NOMO-1 treated with dmso at 0.1 percent for 144 hours (cell line): ENCODE data around the gene VIL1.

ENCODE experiments used
- DNase-seq: peaks from one replicate; lab custom pipeline; 2025; ENCODE audit not compliant: unreplicated experiment; lab: John Stamatoyannopoulos, UW

Gene VIL1

GRCh38 chr2:218405086-218405745, 13.7 kb upstream of the VIL1 start:
- no peak for DNase-seq

DNA sequence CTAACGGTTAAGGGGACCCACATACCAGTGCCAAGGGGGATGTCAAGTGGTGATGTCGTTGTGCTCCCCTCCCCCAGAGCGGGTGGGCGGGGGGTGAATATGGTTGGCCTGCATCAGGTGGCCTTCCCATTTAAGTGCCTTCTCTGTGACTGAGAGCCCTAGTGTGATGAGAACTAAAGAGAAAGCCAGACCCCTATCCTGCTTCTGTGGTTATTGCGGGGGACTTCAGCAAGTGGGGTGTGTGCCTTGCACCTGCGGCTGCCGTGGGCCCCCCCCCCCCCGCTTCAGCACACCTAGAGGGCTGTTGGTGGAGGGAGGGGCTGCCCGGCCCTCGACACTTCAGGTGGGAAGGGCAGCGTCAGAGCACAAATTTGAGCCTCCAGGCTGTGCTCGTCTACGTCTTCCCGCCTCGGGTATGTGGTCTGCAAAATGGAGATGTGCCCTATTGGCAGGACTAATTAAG, 13.1 kb upstream of the VIL1 start:
- DNase-seq, result no peak

DNA sequence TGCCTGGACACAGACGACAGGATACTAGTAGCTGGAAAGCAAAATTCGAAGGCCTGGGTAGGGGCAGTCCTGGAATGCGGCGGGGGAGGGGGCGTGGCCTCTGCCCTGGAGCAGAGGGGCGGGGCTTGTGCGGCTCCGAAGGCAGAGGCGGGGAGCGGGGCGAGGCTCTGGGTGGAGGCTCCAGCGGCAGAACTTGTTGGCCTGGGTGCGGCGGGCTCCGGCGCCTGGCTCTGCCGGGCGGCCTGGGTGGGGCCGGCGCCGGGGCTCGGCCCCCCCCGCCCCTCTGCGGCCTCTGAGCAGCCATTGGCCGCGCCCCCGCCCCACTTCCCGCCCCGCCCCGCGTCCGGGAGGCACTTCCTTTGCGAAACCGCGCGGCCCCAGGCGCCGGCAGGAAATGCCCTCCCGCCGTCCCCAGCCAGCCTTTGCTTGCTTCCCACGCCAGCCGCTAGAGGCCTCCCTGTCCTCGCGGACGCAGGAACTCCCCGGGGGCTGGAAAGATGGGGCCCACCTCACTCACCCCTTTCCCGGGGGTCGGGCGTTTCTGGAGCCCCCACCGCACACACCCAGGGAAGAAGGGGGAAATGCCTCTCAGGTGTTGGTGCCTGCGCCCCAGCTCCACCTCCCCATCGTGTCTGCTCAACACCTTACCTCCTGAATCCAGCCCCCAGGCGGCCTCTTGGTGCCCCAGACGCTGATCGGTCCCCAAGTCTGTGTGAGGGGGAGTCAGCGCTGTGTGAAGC, 12.5 kb upstream of the VIL1 start:
- DNase-seq, result peak; percentile 99

DNA sequence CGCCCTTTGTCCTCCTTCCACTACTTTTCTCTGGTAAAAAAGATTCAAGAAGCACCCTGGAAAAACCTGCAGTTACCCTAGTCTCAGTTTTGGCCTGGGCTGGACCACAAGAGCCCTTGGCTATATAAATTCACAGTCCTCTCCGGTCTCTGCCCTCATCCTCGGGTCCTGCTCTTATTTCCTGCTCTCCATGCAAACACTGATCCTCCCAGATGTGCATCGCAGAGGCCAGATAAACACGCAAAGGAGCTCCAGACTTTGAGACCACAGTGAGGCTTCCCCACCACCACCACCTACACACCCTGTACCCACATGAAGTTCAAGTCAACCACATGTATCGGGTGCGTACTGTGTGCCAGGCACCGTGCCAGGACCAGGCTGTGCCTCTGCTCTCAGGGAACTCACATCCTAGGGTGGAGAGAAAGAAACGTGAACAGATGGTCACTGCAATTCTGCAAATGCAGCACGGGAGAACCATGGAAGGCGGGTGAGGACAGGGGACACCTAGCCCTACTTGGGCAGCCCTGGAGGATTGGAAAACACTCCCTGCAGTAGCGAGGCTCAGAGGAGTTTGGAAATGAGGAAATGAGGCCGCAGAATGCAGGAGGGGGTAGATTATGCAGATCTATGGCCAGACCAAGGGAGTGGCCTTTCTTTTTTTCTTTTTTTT, 11.8 kb upstream of the VIL1 start:
- DNase-seq, result peak; percentile 69

DNA sequence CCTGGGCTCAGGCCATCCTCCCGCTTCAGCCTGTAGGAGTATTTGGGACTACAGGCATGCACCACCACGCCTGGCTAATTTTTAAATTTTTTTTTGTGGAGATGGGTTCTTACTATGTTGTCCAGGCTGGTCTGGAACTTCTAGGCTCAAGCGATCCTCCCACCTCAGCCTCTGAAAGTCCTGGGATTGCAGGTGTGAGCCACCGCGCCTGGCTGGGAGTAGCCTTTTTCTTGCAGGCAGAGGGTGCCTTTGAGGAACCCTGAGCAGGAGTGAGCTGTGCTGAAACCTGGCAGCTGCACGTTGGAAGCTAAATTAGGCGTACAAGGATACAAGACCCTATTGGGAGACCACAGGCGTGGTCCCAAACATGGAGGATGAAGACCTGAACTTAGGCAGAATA, 11.2 kb upstream of the VIL1 start:
- DNase-seq, result no peak

- DNase-seq, result no peak
Measured at GRCh38 chr2:218418321-218418716, 604 bp upstream of the VIL1 start.

DNA sequence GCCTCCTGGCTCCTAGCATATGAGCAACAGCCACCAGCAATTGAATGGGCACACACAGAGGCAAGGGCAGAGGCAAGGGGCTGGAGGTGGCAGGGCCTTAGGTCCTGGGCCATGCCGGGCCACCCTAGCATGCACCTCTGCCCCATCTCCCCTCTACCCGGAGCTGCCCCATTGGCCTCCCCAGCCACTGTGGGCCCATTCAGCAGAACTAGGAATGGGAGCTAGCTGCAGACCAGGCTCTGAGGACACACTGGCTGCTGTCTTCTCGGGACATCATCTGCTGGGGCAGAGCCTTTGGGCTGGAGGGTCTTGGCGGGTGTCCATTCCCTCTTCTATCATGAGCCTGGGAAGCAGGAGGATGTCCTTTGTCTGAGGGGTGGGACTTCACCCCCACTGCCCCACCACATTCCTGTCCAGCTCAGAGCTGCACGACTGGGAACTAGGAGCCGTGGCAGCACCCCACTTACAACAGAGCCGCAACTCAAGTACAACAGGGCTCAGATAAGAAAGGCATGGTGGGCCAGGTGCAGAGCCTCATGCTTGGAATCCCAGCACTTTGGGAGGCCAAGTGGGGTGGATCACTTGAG, 800 bp downstream of the VIL1 start:
- DNase-seq, result no peak

- no peak for DNase-seq
Measured at GRCh38 chr2:218421027-218421426, 2.1 kb downstream of the VIL1 start.

DNA sequence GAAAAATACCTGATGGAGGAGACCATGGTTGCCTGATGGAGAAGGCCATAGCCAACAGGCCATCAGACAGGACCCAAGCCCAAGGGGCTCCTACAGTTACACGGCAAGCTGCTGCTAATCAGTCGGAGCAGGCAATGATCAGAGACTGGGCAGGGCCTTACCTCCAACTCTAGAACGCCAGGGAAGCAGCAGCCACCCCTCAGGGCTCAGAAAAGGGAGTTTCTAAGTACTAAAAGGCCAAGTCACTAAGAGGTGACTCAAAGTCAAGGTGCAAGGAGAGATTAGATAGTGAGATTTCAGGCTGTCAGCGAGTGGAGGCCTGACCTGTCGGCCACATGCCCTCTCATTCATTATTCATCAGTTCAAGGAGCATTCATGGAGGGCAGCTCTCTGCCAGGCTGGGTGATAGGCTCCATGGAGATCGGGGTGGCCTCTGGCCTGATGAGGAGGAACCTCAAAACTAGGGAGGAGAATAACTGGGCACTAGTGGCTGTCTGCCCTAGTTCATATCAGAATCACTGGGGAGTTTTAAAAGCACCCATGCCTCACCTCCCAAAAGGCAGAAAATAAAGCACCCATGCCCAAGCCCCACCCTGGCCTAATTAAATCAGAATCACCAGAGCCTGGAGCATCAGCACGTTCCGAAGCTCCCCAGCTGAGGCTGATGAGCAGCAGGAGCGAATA, 3.6 kb downstream of the VIL1 start:
- no peak for DNase-seq

DNA sequence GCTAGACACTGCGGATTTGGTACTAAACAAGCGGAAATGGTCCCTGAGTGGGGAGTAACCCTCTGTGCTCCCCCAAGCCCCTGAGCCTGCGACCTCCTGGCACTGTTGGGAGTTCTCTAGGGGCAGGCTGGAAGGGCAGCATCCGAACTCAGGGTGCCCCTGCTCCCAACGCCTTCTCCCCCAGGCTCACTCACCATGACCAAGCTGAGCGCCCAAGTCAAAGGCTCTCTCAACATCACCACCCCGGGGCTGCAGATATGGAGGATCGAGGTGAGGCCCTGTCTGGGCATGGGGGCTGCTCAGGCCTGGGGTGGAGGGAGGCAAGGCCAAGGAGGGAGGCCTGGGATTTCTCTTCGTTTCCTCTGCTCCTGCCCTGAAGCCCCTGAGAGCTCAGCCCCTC, 4.7 kb downstream of the VIL1 start:
- DNase-seq, result no peak

- no peak for DNase-seq
Measured at GRCh38 chr2:218425531-218425930, 6.6 kb downstream of the VIL1 start.

DNA sequence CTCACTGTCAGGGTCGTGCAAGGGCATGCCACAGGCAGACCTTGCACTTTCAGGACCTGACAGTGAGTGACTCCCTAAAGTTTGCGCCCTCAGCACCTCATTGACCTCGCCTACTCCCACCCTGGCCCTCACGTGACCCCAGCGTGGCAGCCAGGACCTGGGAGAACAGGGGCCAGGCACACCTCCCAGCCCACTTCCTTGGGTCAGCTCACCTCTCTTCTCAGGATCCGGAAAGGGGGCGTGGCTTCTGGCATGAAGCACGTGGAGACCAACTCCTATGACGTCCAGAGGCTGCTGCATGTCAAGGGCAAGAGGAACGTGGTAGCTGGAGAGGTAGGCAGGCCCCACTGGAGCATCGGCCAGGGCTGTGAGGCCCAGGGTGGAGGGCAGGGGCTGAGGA, 8.8 kb downstream of the VIL1 start:
- no peak for DNase-seq

GRCh38 chr2:218428846-218429558, 10.1 kb downstream of the VIL1 start:
- no peak for DNase-seq

DNA sequence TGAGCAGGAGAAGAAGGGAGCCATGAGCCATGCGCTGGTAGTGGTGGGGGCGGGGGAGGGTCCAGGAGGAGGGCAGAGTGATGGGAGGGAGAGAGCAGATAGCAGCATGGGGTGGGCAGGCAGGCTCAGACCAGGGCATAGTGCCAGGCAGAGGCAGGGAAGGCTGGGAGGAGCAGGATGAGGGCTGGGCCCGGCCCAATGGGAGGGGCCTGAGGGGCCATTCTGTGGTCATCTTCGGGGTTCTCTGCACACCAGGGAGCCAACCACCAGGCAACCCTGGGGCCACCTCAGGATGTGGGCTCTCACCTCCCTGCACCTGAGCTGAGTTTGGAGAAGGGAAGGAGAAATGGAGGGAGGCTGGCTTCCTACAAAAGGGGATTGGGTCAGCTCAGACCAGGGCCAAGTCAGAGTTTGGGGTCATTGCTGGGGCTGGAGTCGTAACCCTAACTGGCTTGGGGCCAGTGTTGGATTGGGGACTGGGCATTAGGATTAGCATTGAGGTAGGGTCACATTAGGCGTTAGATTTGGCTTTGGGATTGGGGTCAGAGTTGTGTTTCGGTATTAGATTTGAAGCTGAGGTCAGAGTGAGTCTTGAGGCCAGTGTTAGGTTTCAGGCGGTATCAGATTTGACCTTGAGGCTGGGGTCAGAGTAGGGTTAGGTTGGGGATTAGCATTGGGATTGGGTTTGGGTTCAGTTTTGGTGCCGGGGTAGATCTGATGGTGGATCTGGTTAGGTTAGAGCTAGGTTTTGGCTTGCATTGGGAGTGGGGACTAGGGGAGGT, 11.2 kb downstream of the VIL1 start:
- no peak for DNase-seq

DNA sequence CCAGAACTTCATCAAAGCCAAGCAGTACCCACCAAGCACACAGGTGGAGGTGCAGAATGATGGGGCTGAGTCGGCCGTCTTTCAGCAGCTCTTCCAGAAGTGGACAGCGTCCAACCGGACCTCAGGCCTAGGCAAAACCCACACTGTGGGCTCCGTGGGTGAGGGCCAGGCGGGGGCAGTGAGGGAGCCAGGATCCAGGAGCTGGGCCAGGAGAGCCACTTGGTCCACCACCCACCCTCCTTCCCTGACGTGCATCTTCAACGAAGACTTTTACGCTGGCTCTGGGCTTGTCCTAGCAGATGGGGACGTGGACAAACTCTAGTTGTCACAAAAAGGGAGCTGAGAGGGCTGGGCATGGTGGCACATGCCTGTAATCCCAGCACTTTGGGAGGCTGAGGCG, 11.8 kb downstream of the VIL1 start:
- DNase-seq, result no peak

DNA sequence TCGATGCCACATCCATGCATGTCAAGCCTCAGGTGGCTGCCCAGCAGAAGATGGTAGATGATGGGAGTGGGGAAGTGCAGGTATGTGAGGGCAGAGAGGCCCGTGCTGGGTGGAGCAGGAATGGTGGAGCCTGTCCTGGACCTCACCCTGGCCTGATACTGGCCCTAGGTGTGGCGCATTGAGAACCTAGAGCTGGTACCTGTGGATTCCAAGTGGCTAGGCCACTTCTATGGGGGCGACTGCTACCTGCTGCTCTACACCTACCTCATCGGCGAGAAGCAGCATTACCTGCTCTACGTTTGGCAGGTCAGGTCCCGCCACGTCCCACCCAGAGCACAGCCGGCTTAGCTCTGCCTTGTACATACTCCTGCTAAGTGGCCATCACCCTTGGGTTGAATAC, 13.0 kb downstream of the VIL1 start:
- no peak for DNase-seq

GRCh38 chr2:218432676-218433365, 13.9 kb downstream of the VIL1 start:
- no peak for DNase-seq

DNA sequence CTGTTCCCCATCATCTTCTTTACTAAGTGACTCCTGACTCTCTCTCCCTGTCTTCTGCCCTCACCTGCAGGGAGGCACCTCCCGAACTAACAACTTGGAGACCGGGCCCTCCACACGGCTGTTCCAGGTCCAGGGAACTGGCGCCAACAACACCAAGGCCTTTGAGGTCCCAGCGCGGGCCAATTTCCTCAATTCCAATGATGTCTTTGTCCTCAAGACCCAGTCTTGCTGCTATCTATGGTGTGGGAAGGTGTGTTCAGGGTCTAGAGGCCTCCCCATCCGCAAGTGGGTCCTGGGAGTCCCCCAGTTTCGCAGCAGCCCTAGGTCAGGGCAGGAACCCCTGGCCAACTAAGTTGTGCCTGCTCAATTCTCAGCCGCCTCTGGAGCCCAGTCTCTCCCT, 15.5 kb downstream of the VIL1 start:
- DNase-seq, result no peak
